SK-N-SH (cell line): ENCODE measurements around the gene AKT2. TPM values are rescaled to one million over a fixed set of nuclear protein-coding genes. Genes with fewer than 3 reads are reported as not detected.
"Not testable (repeated sequence)": the region's sequence is repeated elsewhere in the genome, so short reads cannot be mapped to it uniquely, and the experiment has no call there.

Experiments used
- CTCF ChIA-PET: fragments of 300-600, 350-600 bp; formaldehyde crosslinking; extraction: SDS; loops from one replicate; lab custom pipeline; 2021; lab: Yijun Ruan, JAX
- POLR2A ChIA-PET: fragments of 350-600 bp; sonication (Branson Sonifier 250); formaldehyde crosslinking; extraction: SDS; loops from one replicate; lab custom pipeline; 2020; ENCODE audit warnings: antibody characterized with exemption, inconsistent platforms; lab: Yijun Ruan, JAX
- DNase-seq: peaks from one replicate; pipeline ENCODE4 v3.0.0; 2012
- H2AFZ ChIP-seq: fragments of 200-600 bp; sonication (generic); 2 replicates; pipeline ENCODE4 v1.8.1; 2016; ENCODE audit warnings: antibody characterized with exemption, mild to moderate bottlenecking, low read depth
- H3F3A ChIP-seq: fragments of 200-600 bp; sonication (generic); replicated peaks from 2 replicates; pipeline ENCODE3; 2016; ENCODE audit warnings: antibody characterized with exemption, mild to moderate bottlenecking; ENCODE audit not compliant: insufficient read depth
- H3K27ac ChIP-seq, 2 experiments: fragments of 200-500 bp in 1 of 2; fragments of 200-600 bp in 1 of 2; sonication (Bioruptor generic) in 1 of 2; sonication (generic), shearing (Covaris generic) in 1 of 2; 2 replicates each; pipeline versions ENCODE4 v1.5.1 to v1.6.1; 2014 to 2016; ENCODE audit warnings: low read depth in 2 of 2, inconsistent platforms in 1 of 2, low read length in 1 of 2, mild to moderate bottlenecking in 1 of 2, mixed read lengths in 1 of 2
- H3K27me3 ChIP-seq: fragments of 200-600 bp; sonication (generic), shearing (Covaris generic); 2 replicates; pipeline ENCODE4 v1.6.1; 2016; ENCODE audit warnings: mixed run types; ENCODE audit not compliant: insufficient read depth
- H3K36me3 ChIP-seq, 2 experiments: fragments of 200-500 bp in 1 of 2; fragments of 200-600 bp in 1 of 2; sonication (Bioruptor generic) in 1 of 2; sonication (generic) in 1 of 2; replicated peaks in 1 of 2; 2 replicates each; pipeline versions ENCODE3 to v1.5.1; 2014 to 2016; ENCODE audit warnings: low read length in 1 of 2, mild to moderate bottlenecking in 1 of 2; ENCODE audit not compliant: insufficient read depth in 2 of 2, control insufficient read depth in 1 of 2
- H3K4me1 ChIP-seq, 2 experiments: fragments of 200-500 bp in 1 of 2; fragments of 200-600 bp in 1 of 2; sonication (Bioruptor generic) in 1 of 2; sonication (generic), shearing (Covaris generic) in 1 of 2; 2 replicates each; pipeline versions ENCODE4 v1.5.1 to v1.6.1; 2014 to 2016; ENCODE audit warnings: low read depth in 1 of 2, low read length in 1 of 2, mixed run types in 1 of 2; ENCODE audit not compliant: insufficient read depth in 2 of 2, control insufficient read depth in 1 of 2
- H3K4me2 ChIP-seq: fragments of 200-600 bp; sonication (generic), shearing (Covaris generic); 2 replicates; pipeline ENCODE4 v1.6.1; 2017; ENCODE audit warnings: mixed run types
- H3K4me3 ChIP-seq, 2 experiments: fragments of 200-500 bp in 1 of 2; fragments of 200-600 bp in 1 of 2; sonication (Bioruptor generic) in 1 of 2; sonication (generic), shearing (Covaris generic) in 1 of 2; 2 replicates each; pipeline versions ENCODE4 v1.5.1 to v1.8.1; 2014 to 2016; ENCODE audit warnings: low read depth in 2 of 2, inconsistent platforms in 1 of 2, low read length in 1 of 2, mild to moderate bottlenecking in 1 of 2, mixed read lengths in 1 of 2, moderate library complexity in 1 of 2
- H3K79me2 ChIP-seq: fragments of 200-600 bp; sonication (generic); 2 replicates; pipeline ENCODE4 v1.8.1; 2017; ENCODE audit warnings: mild to moderate bottlenecking; ENCODE audit not compliant: insufficient read depth
- H3K9ac ChIP-seq: fragments of 200-600 bp; sonication (generic); 2 replicates; pipeline ENCODE4 v1.6.1; 2017; ENCODE audit warnings: mixed run types
- H3K9me2 ChIP-seq: fragments of 200-600 bp; sonication (generic); 2 replicates; pipeline ENCODE4 v1.6.1; 2017; ENCODE audit warnings: mixed run types
- H3K9me3 ChIP-seq: fragments of 200-600 bp; sonication (generic); 2 replicates; pipeline ENCODE4 v1.6.1; 2017; ENCODE audit warnings: mixed run types, mild to moderate bottlenecking, moderate library complexity
- H4K20me1 ChIP-seq: fragments of 200-600 bp; sonication (generic); 2 replicates; pipeline ENCODE4 v1.6.1; 2017; ENCODE audit warnings: mild to moderate bottlenecking, mixed run types; ENCODE audit not compliant: insufficient read depth
- ELF1 ChIP-seq: IDR thresholded peaks from 2 replicates; pipeline ENCODE4 v1.4.0; 2012
- EP300 ChIP-seq, 2 experiments: IDR thresholded peaks; 2 replicates each; pipeline versions ENCODE4 v1.4.0 to v1.6.1; 2012; ENCODE audit warnings: borderline replicate concordance in 1 of 2, low read depth in 1 of 2, low read length in 1 of 2
- EZH2phosphoT487 ChIP-seq: fragments of 200-600 bp; sonication (generic); IDR thresholded peaks from 2 replicates; pipeline ENCODE4 v1.6.1; 2017; ENCODE audit warnings: low read depth, mixed run types, mild to moderate bottlenecking, antibody characterized with exemption, moderate library complexity, borderline replicate concordance
- FOXJ3 ChIP-seq: sonication (generic); formaldehyde crosslinking; IDR thresholded peaks from 2 replicates; pipeline ENCODE4 v1.5.1; 2020; ENCODE audit warnings: mild to moderate bottlenecking, missing genetic modification reagents
- FOXM1 ChIP-seq: IDR thresholded peaks from 2 replicates; pipeline ENCODE4 v1.4.0; 2012; ENCODE audit warnings: low read depth, mild to moderate bottlenecking
- GABPA ChIP-seq: IDR thresholded peaks from 2 replicates; pipeline ENCODE4 v1.4.0; 2012; ENCODE audit warnings: low read depth, mild to moderate bottlenecking
- GATA2 ChIP-seq: sonication (generic); formaldehyde crosslinking; IDR thresholded peaks from 2 replicates; pipeline ENCODE4 v1.5.0; 2020; ENCODE audit warnings: mild to moderate bottlenecking, missing genetic modification reagents
- IRF3 ChIP-seq: fragments of 150-350 bp; IDR thresholded peaks from 2 replicates; pipeline ENCODE4 v1.6.1; 2016; ENCODE audit warnings: mild to moderate bottlenecking, low read depth, low read length
- JUND ChIP-seq: IDR thresholded peaks from 2 replicates; pipeline ENCODE4 v1.4.0; 2012
- POLR2AphosphoS5 ChIP-seq: IDR thresholded peaks from 2 replicates; pipeline ENCODE4 v1.6.1; 2012; ENCODE audit warnings: low read depth, low read length
- RCOR1 ChIP-seq: fragments of 150-350 bp; IDR thresholded peaks from 2 replicates; pipeline ENCODE4 v1.6.1; 2017; ENCODE audit warnings: antibody characterized with exemption, low read length
- REST ChIP-seq: IDR thresholded peaks from 2 replicates; pipeline ENCODE4 v1.6.1; 2012; ENCODE audit warnings: mild to moderate bottlenecking, low read depth, low read length, moderate library complexity
- RFX5 ChIP-seq: IDR thresholded peaks from 2 replicates; pipeline ENCODE4 v1.6.1; 2012; ENCODE audit warnings: mild to moderate bottlenecking, improper control_type of control experiment, low read length
- RXRA ChIP-seq: IDR thresholded peaks from 2 replicates; pipeline ENCODE4 v1.4.0; 2012; ENCODE audit warnings: low read depth, mild to moderate bottlenecking, borderline replicate concordance
- SIN3A ChIP-seq: IDR thresholded peaks from 2 replicates; pipeline ENCODE4 v1.6.1; 2012; ENCODE audit warnings: low read depth, mild to moderate bottlenecking, low read length, moderate library complexity, borderline replicate concordance
- SMC3 ChIP-seq: IDR thresholded peaks from 2 replicates; pipeline ENCODE4 v1.6.1; 2012; ENCODE audit warnings: low read depth, low read length, improper control_type of control experiment
- TAF1 ChIP-seq: IDR thresholded peaks from 2 replicates; pipeline ENCODE4 v1.6.1; 2012; ENCODE audit warnings: low read depth, mild to moderate bottlenecking, low read length, moderate library complexity, borderline replicate concordance
- TCF12 ChIP-seq: IDR thresholded peaks from 2 replicates; pipeline ENCODE4 v1.4.0; 2012
- YY1 ChIP-seq: IDR thresholded peaks from 2 replicates; pipeline ENCODE4 v1.4.0; 2012; ENCODE audit warnings: low read depth, mild to moderate bottlenecking
- WGBS: methylation state at CpG from one replicate; pipeline ENCODE4 v1.1.6; 2017; ENCODE audit warnings: low lambda C conversion rate; 5-methylcytosine and 5-hydroxymethylcytosine counted together
- polyA plus RNA-seq, 3 experiments: library from polyadenylated mRNA; depleted of rRNA; stranded (reverse); fragments of >200 nt; gene quantifications; 2 replicates each; pipeline ENCODE4 v1.2.3, GENCODE V29; 2012
- TF ChIP-seq, protein P1 (sequence below): IDR thresholded peaks from 2 replicates; pipeline ENCODE4 v1.4.0; 2012; ENCODE audit warnings: low read depth, borderline replicate concordance
- TF ChIP-seq, protein P2 (sequence below): IDR thresholded peaks from 2 replicates; pipeline ENCODE4 v1.4.0; 2012; ENCODE audit warnings: low read depth
- TF ChIP-seq, protein P3 (sequence below): IDR thresholded peaks from 2 replicates; pipeline ENCODE4 v1.4.0; 2012; ENCODE audit warnings: low read depth, borderline replicate concordance

The AKT2 gene
- polyA plus RNA-seq, 1 of the 3 experiments (the other 2 are of a cell fraction): 99.8 TPM

DNA sequence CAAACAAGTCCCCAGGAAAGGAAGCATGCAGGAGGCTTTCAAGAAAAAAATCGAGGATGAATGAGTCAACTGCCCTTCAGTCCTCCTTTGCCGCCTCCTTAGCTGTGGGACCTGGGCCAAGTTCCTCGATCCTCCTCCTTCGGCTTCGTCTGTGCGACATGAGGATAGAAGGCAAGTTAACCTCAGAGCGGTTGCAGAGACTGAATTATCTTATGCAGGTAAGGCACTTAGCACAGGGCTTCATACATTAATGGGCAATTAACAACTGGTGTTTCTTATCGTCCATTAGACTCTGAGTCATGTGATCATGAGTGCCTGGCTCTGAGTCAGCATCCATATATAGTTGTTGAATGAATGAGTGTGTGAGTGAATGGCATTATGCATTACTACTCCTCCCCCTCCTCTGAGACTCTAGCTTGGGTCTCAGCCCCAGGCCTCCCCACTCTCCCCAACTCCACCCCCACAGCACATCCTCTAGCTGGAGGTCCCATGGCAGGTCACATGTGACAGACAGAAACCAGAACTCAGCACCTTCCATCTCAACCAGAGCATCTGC, 65.3 kb downstream of the AKT2 start (continued):
- no peak for TF ChIP-seq IRF3
- no peak for TF ChIP-seq EZH2phosphoT487
- TF ChIP-seq TAF1: no peak
- TF ChIP-seq GATA2 (CRISPR knock-in tag): no peak
- no peak for TF ChIP-seq POLR2AphosphoS5
- no peak for TF ChIP-seq EP300 (IDR thresholded peaks at IDR 0.05; ENCODE audit: borderline replicate concordance in 1 of 2, low read depth in 1 of 2, low read length in 1 of 2)
- TF ChIP-seq, protein P1, sequence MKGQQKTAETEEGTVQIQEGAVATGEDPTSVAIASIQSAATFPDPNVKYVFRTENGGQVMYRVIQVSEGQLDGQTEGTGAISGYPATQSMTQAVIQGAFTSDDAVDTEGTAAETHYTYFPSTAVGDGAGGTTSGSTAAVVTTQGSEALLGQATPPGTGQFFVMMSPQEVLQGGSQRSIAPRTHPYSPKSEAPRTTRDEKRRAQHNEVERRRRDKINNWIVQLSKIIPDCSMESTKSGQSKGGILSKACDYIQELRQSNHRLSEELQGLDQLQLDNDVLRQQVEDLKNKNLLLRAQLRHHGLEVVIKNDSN: peak; percentile 82
- no peak for TF ChIP-seq REST
- TF ChIP-seq FOXM1: no peak
- no peak for TF ChIP-seq RXRA
- TF ChIP-seq, protein P2, sequence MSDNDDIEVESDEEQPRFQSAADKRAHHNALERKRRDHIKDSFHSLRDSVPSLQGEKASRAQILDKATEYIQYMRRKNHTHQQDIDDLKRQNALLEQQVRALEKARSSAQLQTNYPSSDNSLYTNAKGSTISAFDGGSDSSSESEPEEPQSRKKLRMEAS: 0 out of 2 replicates have a peak, but pooled peaks have one; percentile 55
- TF ChIP-seq JUND: peak; percentile 52
- TF ChIP-seq SIN3A: no peak
- no peak for TF ChIP-seq SMC3
- no peak; the same call in 1 of the 2 replicates for TF ChIP-seq YY1
- TF ChIP-seq, protein P3, sequence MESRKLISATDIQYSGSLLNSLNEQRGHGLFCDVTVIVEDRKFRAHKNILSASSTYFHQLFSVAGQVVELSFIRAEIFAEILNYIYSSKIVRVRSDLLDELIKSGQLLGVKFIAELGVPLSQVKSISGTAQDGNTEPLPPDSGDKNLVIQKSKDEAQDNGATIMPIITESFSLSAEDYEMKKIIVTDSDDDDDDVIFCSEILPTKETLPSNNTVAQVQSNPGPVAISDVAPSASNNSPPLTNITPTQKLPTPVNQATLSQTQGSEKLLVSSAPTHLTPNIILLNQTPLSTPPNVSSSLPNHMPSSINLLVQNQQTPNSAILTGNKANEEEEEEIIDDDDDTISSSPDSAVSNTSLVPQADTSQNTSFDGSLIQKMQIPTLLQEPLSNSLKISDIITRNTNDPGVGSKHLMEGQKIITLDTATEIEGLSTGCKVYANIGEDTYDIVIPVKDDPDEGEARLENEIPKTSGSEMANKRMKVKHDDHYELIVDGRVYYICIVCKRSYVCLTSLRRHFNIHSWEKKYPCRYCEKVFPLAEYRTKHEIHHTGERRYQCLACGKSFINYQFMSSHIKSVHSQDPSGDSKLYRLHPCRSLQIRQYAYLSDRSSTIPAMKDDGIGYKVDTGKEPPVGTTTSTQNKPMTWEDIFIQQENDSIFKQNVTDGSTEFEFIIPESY: no peak
- no peak for TF ChIP-seq ELF1
- TF ChIP-seq FOXJ3 (CRISPR knock-in tag): no peak
- TF ChIP-seq GABPA: no peak
- TF ChIP-seq RFX5: no peak
- TF ChIP-seq TCF12: peak; percentile 42; the same call in 1 of the 2 replicates
- no peak for TF ChIP-seq RCOR1

DNA sequence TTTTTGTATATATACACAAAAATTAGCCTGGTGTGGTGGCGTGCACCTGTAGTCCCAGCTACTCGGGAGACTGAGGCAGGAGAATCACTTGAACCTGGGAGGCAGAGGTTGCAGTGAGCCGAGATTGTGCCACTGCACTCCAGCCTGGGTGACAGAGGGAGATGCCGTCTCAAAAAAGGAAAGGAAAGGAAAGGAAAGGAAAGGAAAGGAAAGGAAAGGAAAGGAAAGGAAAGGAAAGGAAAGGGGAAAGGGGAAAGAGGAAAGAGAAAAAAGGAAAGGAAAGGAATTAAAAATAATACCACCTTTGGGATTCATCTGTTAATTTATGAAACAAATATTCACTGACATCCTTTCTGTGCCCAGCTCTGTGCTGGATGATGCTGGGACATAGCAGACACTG, 66.1 kb downstream of the AKT2 start:
- not testable (repeated sequence) for H3K9ac ChIP-seq

More for the DNA sequence above, 66.1 kb downstream of the AKT2 start:
- H3K9me2 ChIP-seq, H3K4me3 ChIP-seq, H3K79me2 ChIP-seq, H4K20me1 ChIP-seq, H3K4me1 ChIP-seq, H3K27me3 ChIP-seq, H2AFZ ChIP-seq, H3K9me3 ChIP-seq, H3K36me3 ChIP-seq, DNase-seq: not testable (repeated sequence)
- H3F3A ChIP-seq: peaks cover 14% of the 10 kb centered on the region
- CTCF ChIA-PET: interaction anchor here (0.6 to 5.6 kb wide), 11 partner anchors 9 to 468 kb away, joined by 3 to 41 read pairs (median 9); partner anchors contain the start of genes CCNP, MAP3K10 and SERTAD3
- POLR2A ChIA-PET: interaction anchor here (1.5 kb wide), 1 partner anchor 28 kb away, joined by 6 read pairs; the partner anchor contains the start of gene MAP3K10
- H3K27ac ChIP-seq: peak overlapping the region in 1 of 2 experiments; percentile 61; a peak in 1 of 4 replicates
- H3K4me2 ChIP-seq: peak overlapping the region; percentile 60
- WGBS: 74% methylated on average over 4 of the region's 4 CpGs
